RWPE2 (cell line): Measurements from ENCODE around the gene ARFGAP2.

ENCODE experiments used
- ATAC-seq: fragments of 200-7000 bp; cut with Tn5 transposase; 3 replicates; pipeline ENCODE4 v1.9.1; 2021; ENCODE audit warnings: low read depth
- DNase-seq: peaks from one replicate; pipeline ENCODE4 v3.0.0-alpha.2; 2020; ENCODE audit warnings: low spot score
- H3K27ac ChIP-seq: fragments of 450-650 bp; 2 replicates; pipeline ENCODE4 v1.5.1; 2017; ENCODE audit warnings: mild to moderate bottlenecking; ENCODE audit not compliant: poor library complexity, severe bottlenecking
- H3K27me3 ChIP-seq: fragments of 250-450 bp; sonication (Bioruptor Pico); 2 replicates; pipeline ENCODE4 v1.5.1; 2021; ENCODE audit warnings: mild to moderate bottlenecking, moderate library complexity; ENCODE audit not compliant: insufficient read depth, poor library complexity, severe bottlenecking
- H3K36me3 ChIP-seq: fragments of 250-450 bp; sonication (Bioruptor Pico); 2 replicates; pipeline ENCODE4 v1.5.1; 2020; ENCODE audit warnings: low read depth, mild to moderate bottlenecking, moderate library complexity
- H3K4me1 ChIP-seq: fragments of 250-450 bp; sonication (Bioruptor Pico); 2 replicates; pipeline ENCODE4 v1.5.1; 2021; ENCODE audit warnings: mild to moderate bottlenecking, moderate library complexity; ENCODE audit not compliant: insufficient read depth, poor library complexity, severe bottlenecking
- H3K4me3 ChIP-seq: fragments of 250-450 bp; sonication (Bioruptor Pico); 2 replicates; pipeline ENCODE4 v1.5.1; 2021; ENCODE audit warnings: mild to moderate bottlenecking, moderate library complexity; ENCODE audit not compliant: severe bottlenecking
- H3K9me3 ChIP-seq: fragments of 250-450 bp; sonication (Bioruptor Pico); 2 replicates; pipeline ENCODE4 v1.5.1; 2021; ENCODE audit warnings: mild to moderate bottlenecking, moderate library complexity; ENCODE audit not compliant: severe bottlenecking
- CTCF ChIP-seq: fragments of 450-650 bp; IDR thresholded peaks from one replicate; pipeline ENCODE4 v1.5.1; 2017; ENCODE audit warnings: mild to moderate bottlenecking, moderate library complexity; ENCODE audit not compliant: poor library complexity, severe bottlenecking

The ARFGAP2 gene

GRCh38 chr11:47132981-47133380 lies 43.7 kb downstream of the ARFGAP2 start:
- no peak overlapping the region for H3K4me3 ChIP-seq
- H3K27ac ChIP-seq: no peak overlapping the region
- no peaks in the 10 kb centered on the region for H3K36me3 ChIP-seq
- no peaks in the 10 kb centered on the region for H3K4me1 ChIP-seq
- DNase-seq: no peak
- H3K9me3 ChIP-seq: no peaks in the 10 kb centered on the region
- no peaks in the 10 kb centered on the region for H3K27me3 ChIP-seq
- ATAC-seq: no peak; the same call in 2 of the 3 replicates
- TF ChIP-seq CTCF: no peak

GRCh38 chr11:47132490-47132889 lies 44.2 kb downstream of the ARFGAP2 start:
- TF ChIP-seq CTCF: no peak
- Histone ChIP-seq H3K36me3 (no peaks in the 10 kb centered on the region), H3K4me1 (no peaks in the 10 kb centered on the region), H3K27me3 (no peaks in the 10 kb centered on the region), H3K9me3 (no peaks in the 10 kb centered on the region), H3K27ac (no peak overlapping the region), H3K4me3 (no peak overlapping the region)
- ATAC-seq (no peak), DNase-seq (no peak)

GRCh38 chr11:47131136-47131535 lies 45.5 kb downstream of the ARFGAP2 start:
- H3K4me3 ChIP-seq: no peak overlapping the region
- no peaks in the 10 kb centered on the region for H3K36me3 ChIP-seq
- no peaks in the 10 kb centered on the region for H3K9me3 ChIP-seq
- H3K27ac ChIP-seq: no peak overlapping the region
- ATAC-seq: no peak
- H3K27me3 ChIP-seq: no peaks in the 10 kb centered on the region
- no peak for TF ChIP-seq CTCF
- no peaks in the 10 kb centered on the region for H3K4me1 ChIP-seq
- no peak for DNase-seq

- no peak for DNase-seq
- H3K27ac ChIP-seq: no peak overlapping the region
- TF ChIP-seq CTCF: no peak
These were observed 46.1 kb downstream of the ARFGAP2 start for GRCh38 chr11:47130543-47130942.

GRCh38 chr11:47127213-47127612 lies 49.5 kb downstream of the ARFGAP2 start:
- Histone ChIP-seq H3K4me1 (no peaks in the 10 kb centered on the region), H3K27ac (no peak overlapping the region), H3K27me3 (no peaks in the 10 kb centered on the region), H3K4me3 (no peak overlapping the region), H3K36me3 (no peaks in the 10 kb centered on the region), H3K9me3 (no peaks in the 10 kb centered on the region)
- TF ChIP-seq CTCF: no peak
- no peak for DNase-seq
- no peak for ATAC-seq

More at GRCh38 chr11:47130543-47130942, 46.1 kb downstream of the ARFGAP2 start:
- H3K4me1 ChIP-seq: no peaks in the 10 kb centered on the region
- H3K4me3 ChIP-seq: no peak overlapping the region
- no peaks in the 10 kb centered on the region for H3K36me3 ChIP-seq
- H3K27me3 ChIP-seq: no peaks in the 10 kb centered on the region
- ATAC-seq: no peak
- no peaks in the 10 kb centered on the region for H3K9me3 ChIP-seq
